T-helper 17 cell (primary cell): ENCODE measurements around the gene CIT. TPM values are rescaled to one million over a fixed set of nuclear protein-coding genes. Genes with fewer than 3 reads are reported as not detected.
A peak's percentile ranks its signal among the peaks of the same experiment; 100 is the strongest.

ENCODE experiments used
- ATAC-seq: fragments of 150-1000 bp; cut with Tn5 transposase; 2 replicates; pipeline ENCODE4 v1.10.0; 2021; ENCODE audit warnings: mild to moderate bottlenecking, moderate library complexity
- DNase-seq, 3 donors: peaks; one replicate each; pipeline versions ENCODE4 v3.0.0 to v3.0.0-alpha.2; 2020 to 2021
- H3K9me3 ChIP-seq: one replicate; pipeline ENCODE4 v1.7.0; 2013; ENCODE audit warnings: low read length, mild to moderate bottlenecking; ENCODE audit not compliant: control insufficient read depth, poor library complexity, severe bottlenecking
- H3K27ac Mint-ChIP-seq: one replicate; pipeline ENCODE4 v1.8.0; 2022; ENCODE audit warnings: mild to moderate bottlenecking, moderate library complexity, mixed read lengths
- H3K27me3 Mint-ChIP-seq: one replicate; pipeline ENCODE4 v1.8.0; 2022; ENCODE audit warnings: mixed read lengths
- H3K36me3 Mint-ChIP-seq: one replicate; pipeline ENCODE4 v1.8.0; 2022; ENCODE audit warnings: low read depth, mixed read lengths
- H3K4me1 Mint-ChIP-seq: one replicate; pipeline ENCODE4 v1.8.0; 2022; ENCODE audit warnings: mild to moderate bottlenecking, mixed read lengths
- H3K4me3 Mint-ChIP-seq: one replicate; pipeline ENCODE4 v1.8.0; 2022; ENCODE audit warnings: mild to moderate bottlenecking, moderate library complexity, mixed read lengths
- total RNA-seq, 4 donors: library from RNA in 2 of 4; stranded (reverse) in 2 of 4; gene quantifications; one replicate each; pipeline ENCODE4 v1.2.3 and lab custom pipeline; 2022 to 2026

The CIT gene
- total RNA-seq, 2 donors from 2014 or later = 1.6 to 2.5 TPM

DNA sequence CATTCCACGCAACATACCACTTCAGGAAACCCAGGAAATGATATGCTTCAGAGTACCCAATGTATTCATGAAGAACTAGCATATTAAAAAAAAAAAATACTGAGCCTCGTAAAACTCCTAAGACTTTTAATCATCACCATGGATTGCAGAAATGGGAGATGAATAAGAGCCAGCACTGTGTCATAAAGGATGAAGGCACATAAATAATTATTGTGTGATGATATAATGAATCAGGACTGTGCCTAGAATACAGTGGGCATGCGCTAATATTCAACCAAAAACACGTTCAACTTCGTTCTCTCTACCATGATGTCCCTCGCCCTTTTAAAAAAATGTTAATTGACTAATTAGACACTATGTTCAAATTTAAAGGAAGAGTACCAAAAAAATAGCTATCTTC, 68.7 kb downstream of the CIT start:
- ATAC-seq (no peak), DNase-seq (no peak)
- Mint-ChIP-seq H3K4me1 (peaks cover 7% of the 10 kb centered on the region), H3K36me3 (peaks cover 2% of the 10 kb centered on the region), H3K4me3 (no peak overlapping the region), H3K27ac (peak overlapping the region; percentile 12), H3K27me3 (no peaks in the 10 kb centered on the region)
- H3K9me3 ChIP-seq = no peaks in the 10 kb centered on the region

GRCh38 chr12:119807380-119807779, 69.7 kb downstream of the CIT start:
- DNase-seq (no peak), ATAC-seq (no peak)
- Mint-ChIP-seq H3K27me3 (no peaks in the 10 kb centered on the region), H3K36me3 (no peaks in the 10 kb centered on the region), H3K4me3 (no peak overlapping the region), H3K27ac (no peak overlapping the region), H3K4me1 (peaks cover 7% of the 10 kb centered on the region)
- H3K9me3 ChIP-seq = no peaks in the 10 kb centered on the region

DNA sequence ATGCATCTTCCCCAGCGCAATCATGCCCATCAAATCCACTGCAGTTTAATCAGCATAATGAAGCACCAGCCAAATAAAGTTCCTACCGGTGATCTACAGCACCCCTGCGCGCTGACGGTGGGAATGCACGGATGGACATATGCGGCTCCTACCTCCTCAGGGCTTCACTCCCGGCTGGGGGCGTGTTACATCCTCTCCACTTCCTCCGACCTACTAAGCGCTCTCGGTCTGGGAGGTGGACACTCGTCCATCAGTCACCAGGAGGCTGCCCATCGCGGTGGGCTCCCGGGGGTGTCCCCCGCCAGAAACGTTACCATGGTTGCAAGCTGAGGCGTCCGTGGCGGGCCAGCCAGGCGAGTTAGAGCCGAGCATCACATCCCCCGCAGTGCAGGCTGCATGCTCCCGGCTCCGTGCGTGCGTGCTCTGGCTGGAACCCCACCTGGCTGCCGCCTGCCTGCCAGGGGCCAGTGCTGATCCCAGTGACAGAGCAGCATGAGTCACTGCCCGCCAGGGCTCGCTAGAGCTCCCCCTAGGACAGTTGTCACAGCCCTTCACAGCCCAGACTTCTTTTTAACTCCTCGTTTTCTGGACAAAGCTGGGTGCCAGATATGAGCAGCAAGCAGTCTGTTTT, 73.0 kb downstream of the CIT start:
- Mint-ChIP-seq H3K27ac (no peak overlapping the region), H3K4me1 (peaks cover 6% of the 10 kb centered on the region), H3K4me3 (no peak overlapping the region), H3K36me3 (no peaks in the 10 kb centered on the region), H3K27me3 (no peaks in the 10 kb centered on the region)
- ATAC-seq (no peak), DNase-seq (no peak)
- no peaks in the 10 kb centered on the region for H3K9me3 ChIP-seq

- no peaks in the 10 kb centered on the region for H3K36me3 Mint-ChIP-seq
- no peak overlapping the region for H3K27ac Mint-ChIP-seq
- DNase-seq = no peak
- no peaks in the 10 kb centered on the region for H3K4me1 Mint-ChIP-seq
- no peak for ATAC-seq
- no peaks in the 10 kb centered on the region for H3K27me3 Mint-ChIP-seq
- H3K9me3 ChIP-seq = no peaks in the 10 kb centered on the region
- no peak overlapping the region for H3K4me3 Mint-ChIP-seq
These were observed 73.7 kb downstream of the CIT start for GRCh38 chr12:119803381-119803791.

DNA sequence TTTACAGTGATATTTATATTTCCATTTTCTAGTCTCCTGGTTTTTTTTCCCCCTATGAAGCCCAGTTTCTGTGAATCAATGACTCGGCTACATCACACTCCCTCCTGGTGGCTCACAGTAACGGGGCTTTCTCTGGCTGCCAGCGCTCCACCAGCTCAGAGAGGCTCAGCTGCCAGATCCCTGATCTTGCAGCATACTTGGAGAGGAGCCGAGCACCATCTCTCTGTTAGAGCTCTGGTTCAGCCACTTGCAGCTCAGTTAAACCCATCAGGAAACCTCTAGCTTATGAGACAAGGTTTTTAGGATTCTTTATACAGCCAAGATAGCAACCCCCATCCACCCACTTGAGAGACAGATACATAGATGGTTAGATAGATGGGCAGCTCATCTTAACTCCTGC, 74.6 kb downstream of the CIT start:
- ATAC-seq (no peak), DNase-seq (no peak)
- no peaks in the 10 kb centered on the region for H3K9me3 ChIP-seq
- Mint-ChIP-seq H3K36me3 (no peaks in the 10 kb centered on the region), H3K4me3 (no peak overlapping the region), H3K27ac (no peak overlapping the region), H3K27me3 (no peaks in the 10 kb centered on the region), H3K4me1 (no peaks in the 10 kb centered on the region)

GRCh38 chr12:119797090-119797489, 80.0 kb downstream of the CIT start:
- ATAC-seq = no peak
- H3K9me3 ChIP-seq = no peaks in the 10 kb centered on the region
- Mint-ChIP-seq H3K36me3 (no peaks in the 10 kb centered on the region), H3K27me3 (no peaks in the 10 kb centered on the region), H3K4me1 (no peaks in the 10 kb centered on the region), H3K27ac (no peak overlapping the region), H3K4me3 (no peak overlapping the region)
- no peak for DNase-seq

GRCh38 chr12:119796292-119796691, 80.8 kb downstream of the CIT start:
- H3K27ac Mint-ChIP-seq = no peak overlapping the region
- no peaks in the 10 kb centered on the region for H3K9me3 ChIP-seq
- no peaks in the 10 kb centered on the region for H3K36me3 Mint-ChIP-seq
- DNase-seq = no peak
- ATAC-seq = no peak
- H3K4me3 Mint-ChIP-seq = no peak overlapping the region
- H3K4me1 Mint-ChIP-seq = no peaks in the 10 kb centered on the region
- no peaks in the 10 kb centered on the region for H3K27me3 Mint-ChIP-seq

GRCh38 chr12:119791453-119791852, 85.7 kb downstream of the CIT start:
- Mint-ChIP-seq H3K36me3 (no peaks in the 10 kb centered on the region), H3K4me1 (no peaks in the 10 kb centered on the region), H3K27me3 (no peaks in the 10 kb centered on the region), H3K27ac (no peak overlapping the region), H3K4me3 (no peak overlapping the region)
- ATAC-seq (no peak), DNase-seq (no peak)
- H3K9me3 ChIP-seq = no peaks in the 10 kb centered on the region

DNA sequence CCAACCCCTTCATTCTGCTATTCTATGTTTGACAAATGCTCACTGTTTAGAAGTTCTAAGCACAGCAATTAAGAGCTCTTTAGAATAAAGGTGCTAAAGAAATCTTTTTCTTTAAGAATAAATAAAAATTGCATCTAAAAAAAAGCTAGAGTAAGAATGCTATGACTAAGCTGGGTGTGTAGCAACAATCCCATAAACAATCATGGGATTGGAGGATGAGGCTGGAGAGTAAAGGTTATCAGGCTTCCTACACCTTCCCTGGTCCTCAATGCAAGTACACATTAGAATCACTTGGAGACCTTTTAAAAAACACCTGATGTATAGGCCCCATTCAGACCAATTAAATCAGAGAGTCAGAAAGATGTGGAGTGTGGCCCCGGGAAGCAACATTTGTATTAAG, 88.3 kb downstream of the CIT start:
- H3K27me3 Mint-ChIP-seq = no peaks in the 10 kb centered on the region
- H3K9me3 ChIP-seq = no peaks in the 10 kb centered on the region
- H3K4me1 Mint-ChIP-seq = peaks cover 2% of the 10 kb centered on the region
- DNase-seq (no peak), ATAC-seq (no peak)
- no peak overlapping the region for H3K4me3 Mint-ChIP-seq
- H3K36me3 Mint-ChIP-seq = no peaks in the 10 kb centered on the region
- no peak overlapping the region for H3K27ac Mint-ChIP-seq

DNA sequence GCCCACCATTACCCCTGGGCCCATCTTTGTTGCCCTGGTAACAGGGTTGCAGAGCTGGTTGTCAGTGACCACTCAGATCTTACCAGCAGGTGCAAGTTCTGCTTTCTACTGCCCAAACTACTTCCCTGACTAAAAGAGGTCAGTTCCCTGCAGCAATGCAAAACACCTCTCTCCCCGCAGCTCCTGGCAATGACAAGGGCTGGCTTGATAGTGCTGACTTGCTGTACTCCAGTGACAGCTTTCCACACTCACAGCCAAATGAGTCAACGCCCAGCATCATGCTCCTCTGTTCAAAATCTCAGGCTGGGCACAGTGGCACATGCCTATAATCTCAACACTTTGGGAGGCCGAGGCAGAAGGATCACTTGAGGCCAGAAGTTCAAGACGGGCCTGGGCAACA, 90.6 kb downstream of the CIT start:
- no peaks in the 10 kb centered on the region for H3K9me3 ChIP-seq
- Mint-ChIP-seq H3K4me3 (no peak overlapping the region), H3K4me1 (peaks cover 5% of the 10 kb centered on the region), H3K36me3 (no peaks in the 10 kb centered on the region), H3K27ac (no peak overlapping the region), H3K27me3 (no peaks in the 10 kb centered on the region)
- DNase-seq (no peak), ATAC-seq (no peak)

DNA sequence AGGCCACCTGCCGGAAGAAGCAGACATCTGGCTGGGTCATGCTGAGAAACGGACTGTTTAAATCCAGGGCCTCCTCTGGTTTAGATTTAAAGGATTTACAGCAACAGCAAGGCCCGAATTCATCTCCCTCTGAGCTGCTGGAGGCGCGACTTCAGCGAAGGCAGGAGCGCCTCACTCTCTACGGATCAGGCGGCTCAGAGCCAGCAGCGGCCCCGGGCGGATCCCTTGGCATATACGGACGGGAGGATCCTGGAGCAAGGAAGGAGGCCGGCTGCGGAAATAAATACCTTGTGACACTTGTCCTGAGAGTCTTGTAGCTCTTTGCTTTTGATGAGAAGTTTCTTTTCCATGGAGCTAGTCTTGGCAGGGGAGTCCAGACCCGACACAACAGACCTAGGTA, 92.4 kb downstream of the CIT start:
- DNase-seq (no peak), ATAC-seq (no peak)
- Mint-ChIP-seq H3K36me3 (no peaks in the 10 kb centered on the region), H3K4me3 (no peak overlapping the region), H3K4me1 (peaks cover 7% of the 10 kb centered on the region), H3K27ac (no peak overlapping the region), H3K27me3 (no peaks in the 10 kb centered on the region)
- H3K9me3 ChIP-seq = no peaks in the 10 kb centered on the region

GRCh38 chr12:119783787-119784186, 93.3 kb downstream of the CIT start:
- peak; percentile 39 for ATAC-seq
- H3K27me3 Mint-ChIP-seq = no peaks in the 10 kb centered on the region
- peak overlapping the region; percentile 69 for H3K27ac Mint-ChIP-seq
- DNase-seq = no peak
- H3K4me3 Mint-ChIP-seq = no peak overlapping the region
- H3K36me3 Mint-ChIP-seq = no peaks in the 10 kb centered on the region
- no peaks in the 10 kb centered on the region for H3K9me3 ChIP-seq
- H3K4me1 Mint-ChIP-seq = peaks cover 7% of the 10 kb centered on the region

- no peaks in the 10 kb centered on the region for H3K27me3 Mint-ChIP-seq
- H3K36me3 Mint-ChIP-seq = no peaks in the 10 kb centered on the region
These were observed 95.3 kb downstream of the CIT start for GRCh38 chr12:119781804-119782203.

GRCh38 chr12:119780786-119781434, 96.2 kb downstream of the CIT start:
- Mint-ChIP-seq H3K36me3 (no peaks in the 10 kb centered on the region), H3K27me3 (no peaks in the 10 kb centered on the region), H3K4me3 (no peak overlapping the region), H3K4me1 (peaks cover 7% of the 10 kb centered on the region), H3K27ac (no peak overlapping the region)
- DNase-seq (no peak), ATAC-seq (no peak)
- no peaks in the 10 kb centered on the region for H3K9me3 ChIP-seq

More at GRCh38 chr12:119781804-119782203, 95.3 kb downstream of the CIT start:
- ATAC-seq (no peak), DNase-seq (no peak)
- H3K9me3 ChIP-seq = no peaks in the 10 kb centered on the region
- Mint-ChIP-seq H3K4me3 (no peak overlapping the region), H3K27ac (no peak overlapping the region), H3K4me1 (peaks cover 7% of the 10 kb centered on the region)
